A549 (cell line): Measurements from ENCODE around the gene MYLK.

ENCODE experiments used
- CTCF ChIP-seq: fragments of >200 bp; sonication (Bioruptor Twin); formaldehyde crosslinking; IDR thresholded peaks from 3 replicates; pipeline ENCODE4 v1.5.1; 2016
- MAFK ChIP-seq: fragments of 450-650 bp; IDR thresholded peaks from 2 replicates; pipeline ENCODE4 v1.6.1; 2014; ENCODE audit not compliant: partially characterized antibody
- POLR2A ChIP-seq: IDR thresholded peaks from 2 replicates; pipeline ENCODE4 v1.6.1; 2012; ENCODE audit warnings: mild to moderate bottlenecking, low read length
- RAD21 ChIP-seq, 2 experiments: fragments of >200 bp in 1 of 2; sonication (Bioruptor Twin) in 1 of 2; formaldehyde crosslinking in 1 of 2; IDR thresholded peaks in 1 of 2; conservative IDR thresholded peaks in 1 of 2; 2 replicates in 1 of 2; 3 replicates in 1 of 2; pipeline ENCODE4 v1.6.1; 2012 to 2018; ENCODE audit warnings: inconsistent platforms in 1 of 2

GRCh38 chr3:123740391-123740822 is 143.7 kb downstream of the MYLK start:
- TF ChIP-seq CTCF (no peak), RAD21 (conservative IDR thresholded peaks at IDR 0.05 in 1 of 2, IDR thresholded peaks at IDR 0.05 in 1 of 2) (no peak), POLR2A (no peak), MAFK (no peak)
